ENCODE measurements around the gene ERN2. TPM values are rescaled to one million over a fixed set of nuclear protein-coding genes. Genes with fewer than 3 reads are reported as not detected.
A peak's percentile ranks its signal among the peaks of the same experiment; 100 is the strongest.

ERN2 gene
- total and polyA plus RNA-seq, 2 donors from 2014 or later: not detected

DNA sequence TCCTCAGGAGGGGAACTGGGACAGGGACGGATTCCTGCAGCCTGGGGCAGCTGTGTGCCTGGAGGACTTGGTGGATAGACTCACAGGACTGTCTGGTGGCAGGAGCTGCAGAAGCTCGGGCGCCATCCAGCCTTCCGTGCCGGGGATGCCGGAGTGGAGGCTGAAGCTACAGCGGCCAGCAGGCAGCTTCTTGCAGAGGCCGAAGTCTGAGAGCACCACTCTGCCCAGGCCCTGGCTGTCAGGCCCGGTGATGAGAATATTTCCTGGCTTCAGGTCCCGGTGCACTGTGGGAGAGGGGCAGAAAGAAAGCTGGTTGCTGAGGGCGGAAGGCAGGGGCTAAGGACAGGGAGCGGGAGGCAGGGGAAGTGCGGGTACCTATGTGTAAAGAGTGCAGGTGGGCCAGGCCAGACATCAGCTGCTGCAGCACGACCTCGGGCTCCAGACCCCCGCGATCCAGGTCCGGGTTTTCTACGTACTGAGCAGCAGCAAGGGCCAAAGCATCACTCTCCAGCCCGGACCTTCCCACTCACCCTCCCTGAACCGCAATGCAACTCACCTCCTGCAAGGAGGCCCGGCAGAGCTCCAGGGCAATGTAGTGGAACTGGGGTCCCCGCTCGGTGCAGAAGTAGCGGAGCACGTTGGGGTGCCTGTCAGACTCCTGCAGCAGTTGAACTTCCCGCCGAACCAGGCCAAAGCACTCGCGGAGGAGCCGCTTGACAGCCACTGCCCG is 18.2 kb downstream of the ERN2 start:
- TF ChIP-seq, protein P1, sequence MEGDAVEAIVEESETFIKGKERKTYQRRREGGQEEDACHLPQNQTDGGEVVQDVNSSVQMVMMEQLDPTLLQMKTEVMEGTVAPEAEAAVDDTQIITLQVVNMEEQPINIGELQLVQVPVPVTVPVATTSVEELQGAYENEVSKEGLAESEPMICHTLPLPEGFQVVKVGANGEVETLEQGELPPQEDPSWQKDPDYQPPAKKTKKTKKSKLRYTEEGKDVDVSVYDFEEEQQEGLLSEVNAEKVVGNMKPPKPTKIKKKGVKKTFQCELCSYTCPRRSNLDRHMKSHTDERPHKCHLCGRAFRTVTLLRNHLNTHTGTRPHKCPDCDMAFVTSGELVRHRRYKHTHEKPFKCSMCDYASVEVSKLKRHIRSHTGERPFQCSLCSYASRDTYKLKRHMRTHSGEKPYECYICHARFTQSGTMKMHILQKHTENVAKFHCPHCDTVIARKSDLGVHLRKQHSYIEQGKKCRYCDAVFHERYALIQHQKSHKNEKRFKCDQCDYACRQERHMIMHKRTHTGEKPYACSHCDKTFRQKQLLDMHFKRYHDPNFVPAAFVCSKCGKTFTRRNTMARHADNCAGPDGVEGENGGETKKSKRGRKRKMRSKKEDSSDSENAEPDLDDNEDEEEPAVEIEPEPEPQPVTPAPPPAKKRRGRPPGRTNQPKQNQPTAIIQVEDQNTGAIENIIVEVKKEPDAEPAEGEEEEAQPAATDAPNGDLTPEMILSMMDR (IDR thresholded peaks at IDR 0.05; ENCODE audit: borderline replicate concordance, extremely low read depth, insufficient read depth): no peak
- FAIRE-seq (no peak), DNase-seq (peak; percentile 78 to 83 (median 81))
- Histone ChIP-seq H3K4me1 (ENCODE audit: control insufficient read depth in 2 of 3, insufficient read depth in 2 of 3, low read depth in 1 of 3, low read length in 3 of 3) (peaks cover 0 to 5% (median 0%) of the 10 kb centered on the region in 3 donors), H3K27me3 (ENCODE audit: control insufficient read depth, insufficient read depth, low read length) (no peaks in the 10 kb centered on the region), H3K4me3 (ENCODE audit: low read length in 3 of 3) (peak overlapping the region in 1 of 3 donors; percentile 16), H3K9ac (ENCODE audit: low read length in 3 of 3) (no peak overlapping the region), H3K36me3 (ENCODE audit: control insufficient read depth in 2 of 3, insufficient read depth in 3 of 3, low read length in 3 of 3) (peaks cover 0 to 3% (median 0%) of the 10 kb centered on the region in 3 donors), H3K9me3 (ENCODE audit: control insufficient read depth in 2 of 3, insufficient read depth in 1 of 3, low read length in 3 of 3) (no peaks in the 10 kb centered on the region), H3K27ac (ENCODE audit: low read depth in 2 of 2, low read length in 2 of 2) (no peak overlapping the region)
- intact Hi-C loops (cut with DNase I): no loop called here

DNA sequence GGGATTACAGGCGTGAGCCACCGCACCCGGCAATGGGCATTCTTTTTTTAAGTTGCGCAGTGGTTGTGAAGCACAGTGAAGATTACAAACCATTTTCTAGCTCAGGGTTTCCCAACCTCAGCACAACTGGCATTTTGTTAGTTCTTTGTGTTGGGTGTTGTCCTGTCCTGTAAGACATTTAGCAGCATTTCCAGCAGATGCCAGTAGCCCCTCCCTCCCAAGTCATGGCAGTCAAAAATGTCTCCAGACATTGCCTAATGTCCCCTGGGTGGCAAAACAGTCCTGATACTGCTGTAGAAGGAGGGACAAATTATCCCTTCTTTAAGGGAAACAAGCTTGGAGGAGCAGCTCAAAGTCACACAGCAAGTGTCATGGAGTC is 18.8 kb downstream of the ERN2 start:
- H3K4me1 ChIP-seq (ENCODE audit: control insufficient read depth in 2 of 3, insufficient read depth in 2 of 3, low read depth in 1 of 3, low read length in 3 of 3): peaks cover 0 to 5% (median 0%) of the 10 kb centered on the region in 3 donors
- intact Hi-C loops (cut with DNase I): no loop called here
- H3K4me3 ChIP-seq (ENCODE audit: low read length in 3 of 3): no peak overlapping the region
- FAIRE-seq: no peak
- no peak overlapping the region for H3K9ac ChIP-seq (ENCODE audit: low read length in 3 of 3)
- no peak overlapping the region for H3K27ac ChIP-seq (ENCODE audit: low read depth in 2 of 2, low read length in 2 of 2)
- DNase-seq: no peak
- TF ChIP-seq, protein P1 (IDR thresholded peaks at IDR 0.05; ENCODE audit: borderline replicate concordance, extremely low read depth, insufficient read depth): no peak
- H3K9me3 ChIP-seq (ENCODE audit: control insufficient read depth in 2 of 3, insufficient read depth in 1 of 3, low read length in 3 of 3): no peaks in the 10 kb centered on the region
- H3K36me3 ChIP-seq (ENCODE audit: control insufficient read depth in 2 of 3, insufficient read depth in 3 of 3, low read length in 3 of 3): peaks cover 0 to 7% (median 0%) of the 10 kb centered on the region in 3 donors
- H3K27me3 ChIP-seq (ENCODE audit: control insufficient read depth, insufficient read depth, low read length): no peaks in the 10 kb centered on the region

DNA sequence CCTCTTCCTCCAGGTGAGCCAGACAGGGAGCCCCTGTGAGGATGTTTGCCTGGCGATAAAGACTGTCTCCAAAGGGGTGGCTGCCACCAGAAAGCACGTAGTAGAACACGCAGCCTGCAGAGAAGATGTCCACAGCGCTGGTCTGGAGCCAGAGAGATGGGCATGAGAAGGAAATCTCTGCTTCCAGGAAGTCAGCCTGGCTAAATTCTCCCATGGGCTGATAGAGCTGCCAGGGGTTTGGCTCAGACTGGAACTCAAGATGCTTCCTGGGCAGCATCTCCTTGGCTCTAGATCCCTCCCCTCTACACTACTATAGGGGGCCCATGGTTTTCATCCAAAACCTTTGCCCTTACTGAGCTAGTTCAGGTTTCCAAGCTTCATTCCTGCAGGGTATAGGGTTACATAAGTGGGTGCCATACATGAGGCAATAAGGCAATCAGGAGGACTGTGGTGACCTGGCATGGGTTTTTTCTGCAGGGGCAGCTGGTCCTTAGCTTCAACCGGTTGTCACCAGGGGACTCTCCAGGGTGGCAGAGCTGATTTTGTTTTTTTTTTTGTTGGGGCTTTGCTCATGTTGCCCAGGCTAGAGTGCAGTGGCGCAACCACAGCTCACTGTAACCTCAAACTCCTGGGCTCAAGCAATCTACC is 20.7 kb downstream of the ERN2 start:
- Histone ChIP-seq H3K4me3 (ENCODE audit: low read length in 3 of 3) (no peak overlapping the region), H3K27ac (ENCODE audit: low read depth in 2 of 2, low read length in 2 of 2) (no peak overlapping the region), H3K36me3 (ENCODE audit: control insufficient read depth in 2 of 3, insufficient read depth in 3 of 3, low read length in 3 of 3) (peaks cover 0 to 23% (median 2%) of the 10 kb centered on the region in 3 donors), H3K4me1 (ENCODE audit: control insufficient read depth in 2 of 3, insufficient read depth in 2 of 3, low read depth in 1 of 3, low read length in 3 of 3) (peaks cover 0 to 5% (median 0%) of the 10 kb centered on the region in 3 donors), H3K9ac (ENCODE audit: low read length in 3 of 3) (no peak overlapping the region), H3K9me3 (ENCODE audit: control insufficient read depth in 2 of 3, insufficient read depth in 1 of 3, low read length in 3 of 3) (no peaks in the 10 kb centered on the region), H3K27me3 (ENCODE audit: control insufficient read depth, insufficient read depth, low read length) (no peaks in the 10 kb centered on the region)
- no peak for DNase-seq
- intact Hi-C loops (cut with DNase I): no loop called here
- no peak for FAIRE-seq
- TF ChIP-seq, protein P1 (IDR thresholded peaks at IDR 0.05; ENCODE audit: borderline replicate concordance, extremely low read depth, insufficient read depth): no peak

Data from kidney (tissue), 14 donors.